Testis (tissue), 2 donors: ENCODE data around the gene LRP1.

Experiments used
- CTCF ChIP-seq, 3 experiments: fragments of 450-650 bp in 2 of 3; fragments of 200-600 bp in 1 of 3; sonication (generic) in 1 of 3; IDR thresholded peaks; one replicate each; pipeline ENCODE4 v1.5.1; 2016 to 2019; ENCODE audit warnings: antibody characterized with exemption in 3 of 3, mild to moderate bottlenecking in 2 of 3, moderate library complexity in 1 of 3
- POLR2A ChIP-seq: fragments of 450-650 bp; IDR thresholded peaks from one replicate; pipeline ENCODE4 v1.6.1; 2017; ENCODE audit warnings: antibody characterized with exemption, mild to moderate bottlenecking, moderate library complexity

- TF ChIP-seq CTCF (IDR thresholded peaks at IDR 0.05): no peak
- TF ChIP-seq POLR2A: no peak
Observed at GRCh38 chr12:57131896-57132744, 3.8 kb downstream of the LRP1 start.
